Natural killer cell (primary cell): Measurements from ENCODE around the gene TTC28. TPM values are rescaled to one million over a fixed set of nuclear protein-coding genes. Genes with fewer than 3 reads are reported as not detected.

Experiments
- ATAC-seq, 3 donors: fragments of 150-1000 bp in 2 of 3; fragments of 200-7000 bp in 1 of 3; cut with Tn5 transposase; 1 replicate in 1 of 3; 2 replicates in 2 of 3; pipeline ENCODE4 v1.10.0; 2021; ENCODE audit warnings: mild to moderate bottlenecking in 2 of 3, moderate library complexity in 2 of 3
- DNase-seq, 2 donors: peaks; one replicate each; pipeline versions ENCODE4 v3.0.0 to v3.0.0-alpha.2; 2013 to 2021; ENCODE audit warnings: mixed read lengths in 1 of 2
- H3K27ac ChIP-seq: one replicate; pipeline ENCODE4 v1.5.1; 2013; ENCODE audit warnings: mild to moderate bottlenecking, low read length
- H3K27me3 ChIP-seq: one replicate; pipeline ENCODE4 v1.6.1; 2013; ENCODE audit warnings: low read length; ENCODE audit not compliant: control insufficient read depth, insufficient read depth
- H3K36me3 ChIP-seq: one replicate; pipeline ENCODE4 v1.6.1; 2013; ENCODE audit warnings: low read length; ENCODE audit not compliant: control insufficient read depth, insufficient read depth
- H3K4me1 ChIP-seq: one replicate; pipeline ENCODE4 v1.6.1; 2013; ENCODE audit warnings: low read length; ENCODE audit not compliant: control insufficient read depth, insufficient read depth
- H3K4me3 ChIP-seq: one replicate; pipeline ENCODE4 v1.5.1; 2013; ENCODE audit warnings: low read length
- H3K9me3 ChIP-seq: one replicate; pipeline ENCODE4 v1.6.1; 2013; ENCODE audit warnings: low read length; ENCODE audit not compliant: control insufficient read depth, insufficient read depth
- H3K27ac Mint-ChIP-seq, 2 donors: one replicate each; pipeline ENCODE4 v1.8.0; 2022; ENCODE audit warnings: mild to moderate bottlenecking in 2 of 2, mixed read lengths in 2 of 2, moderate library complexity in 1 of 2
- H3K27me3 Mint-ChIP-seq, 2 donors: one replicate each; pipeline ENCODE4 v1.8.0; 2022; ENCODE audit warnings: low read depth in 2 of 2, mixed read lengths in 2 of 2
- H3K36me3 Mint-ChIP-seq: one replicate; pipeline ENCODE4 v1.8.0; 2022; ENCODE audit warnings: mixed read lengths
- H3K4me1 Mint-ChIP-seq, 2 donors: one replicate each; pipeline ENCODE4 v1.8.0; 2022; ENCODE audit warnings: mixed read lengths in 2 of 2
- H3K4me3 Mint-ChIP-seq: one replicate; pipeline ENCODE4 v1.8.0; 2022; ENCODE audit warnings: mild to moderate bottlenecking, moderate library complexity, mixed read lengths
- H3K9me3 Mint-ChIP-seq, 2 donors: one replicate each; pipeline ENCODE4 v1.8.0; 2022; ENCODE audit warnings: mixed read lengths in 2 of 2
- CTCF ChIP-seq: fragments of 200-600 bp; IDR thresholded peaks from one replicate; pipeline ENCODE4 v1.8.0; 2022; ENCODE audit warnings: antibody characterized with exemption
- WGBS: methylation state at CpG from one replicate; pipeline ENCODE4 v1.1.7; 2013; ENCODE audit warnings: missing lambda C conversion rate; ENCODE audit not compliant: insufficient coverage; 5-methylcytosine and 5-hydroxymethylcytosine counted together
- intact Hi-C: fragments of 100-400 bp; cut with micrococcal nuclease; formaldehyde crosslinking; loops from one replicate; pipeline ENCODE4 v1.14.2; 2022
- total RNA-seq, 4 donors: library from RNA; stranded (reverse); fragments of 120-200 nt in 1 of 4; gene quantifications; one replicate each; pipeline versions ENCODE4 v1.2.3 to v1.2.4, GENCODE V29; 2013 to 2022

The TTC28 gene
- total RNA-seq, 3 donors from 2014 or later (not counting 1 experiment from before 2014, with no cell fraction given): 4.1 to 10.0 (median 8.6) TPM

- Mint-ChIP-seq H3K4me1 (no peaks in the 10 kb centered on the region), H3K9me3 (no peaks in the 10 kb centered on the region), H3K27ac (no peak overlapping the region), H3K27me3 (peaks cover 7 to 30% of the 10 kb centered on the region in 2 donors), H3K4me3 (no peak overlapping the region), H3K36me3 (no peaks in the 10 kb centered on the region)
- no peak for ATAC-seq
- Histone ChIP-seq H3K36me3 (no peaks in the 10 kb centered on the region), H3K4me1 (no peaks in the 10 kb centered on the region), H3K27me3 (no peaks in the 10 kb centered on the region), H3K27ac (no peak overlapping the region), H3K4me3 (no peak overlapping the region), H3K9me3 (no peaks in the 10 kb centered on the region)
- intact Hi-C loops: no loop called here
- TF ChIP-seq CTCF: no peak
- DNase-seq: no peak
- WGBS: no CpG with 5 or more reads among the region's 2 CpGs
Observed at GRCh38 chr22:28147401-28147800, 532.2 kb downstream of the TTC28 start.

DNA sequence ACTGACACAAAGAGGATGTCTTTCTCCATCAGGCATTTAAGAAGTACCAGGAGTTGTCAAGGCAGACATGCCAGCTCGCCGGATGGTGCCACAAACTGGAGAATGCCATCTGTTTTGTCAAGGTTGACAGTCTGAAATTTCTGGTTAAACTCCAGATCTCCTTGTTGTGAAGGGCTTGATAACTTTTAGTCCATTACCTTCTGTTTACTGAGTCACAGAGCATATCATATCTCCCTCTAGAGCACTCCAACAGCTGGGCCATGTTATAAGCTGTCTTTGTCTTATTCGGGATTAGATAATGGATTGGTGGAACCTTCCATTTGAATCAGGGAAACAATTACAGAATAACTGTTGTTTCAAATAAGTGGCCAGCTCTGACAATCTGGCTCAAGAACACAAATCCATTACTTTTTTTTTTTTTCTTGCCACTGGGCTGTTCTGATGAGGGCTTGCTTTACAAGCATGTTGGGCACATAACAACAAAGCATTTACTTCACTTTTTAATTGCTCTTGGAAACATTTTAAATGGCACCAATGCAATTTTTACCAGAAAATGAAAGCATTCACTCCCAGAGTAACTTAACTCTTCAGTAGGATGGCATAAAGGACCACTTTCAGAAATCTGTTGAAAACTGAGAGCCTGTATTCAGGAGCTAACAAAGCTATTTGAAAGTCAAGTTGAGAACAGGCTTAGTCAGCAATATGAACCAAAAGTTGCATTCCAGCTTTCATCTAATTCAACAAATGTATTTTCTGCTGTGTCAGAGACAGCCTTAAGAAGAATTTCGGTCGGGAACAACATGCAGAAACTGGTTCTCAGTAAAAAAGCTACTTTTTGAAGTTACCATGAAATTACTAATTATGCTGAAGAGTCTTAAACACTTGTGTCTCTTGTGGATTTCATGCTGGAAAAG, 533.0 kb downstream of the TTC28 start:
- Histone ChIP-seq H3K27ac (no peak overlapping the region), H3K4me3 (no peak overlapping the region), H3K9me3 (no peaks in the 10 kb centered on the region), H3K36me3 (no peaks in the 10 kb centered on the region), H3K27me3 (no peaks in the 10 kb centered on the region), H3K4me1 (no peaks in the 10 kb centered on the region)
- no peak overlapping the region for H3K4me3 Mint-ChIP-seq
- TF ChIP-seq CTCF: no peak
- H3K27me3 Mint-ChIP-seq: peaks cover 7 to 30% of the 10 kb centered on the region in 2 donors
- DNase-seq (no peak), ATAC-seq (no peak)
- WGBS: 94% methylated on average over 5 of the region's 5 CpGs
- intact Hi-C loops: no loop called here
- H3K27ac Mint-ChIP-seq: no peak overlapping the region
- no peaks in the 10 kb centered on the region for H3K9me3 Mint-ChIP-seq
- no peaks in the 10 kb centered on the region for H3K4me1 Mint-ChIP-seq
- H3K36me3 Mint-ChIP-seq: no peaks in the 10 kb centered on the region

DNA sequence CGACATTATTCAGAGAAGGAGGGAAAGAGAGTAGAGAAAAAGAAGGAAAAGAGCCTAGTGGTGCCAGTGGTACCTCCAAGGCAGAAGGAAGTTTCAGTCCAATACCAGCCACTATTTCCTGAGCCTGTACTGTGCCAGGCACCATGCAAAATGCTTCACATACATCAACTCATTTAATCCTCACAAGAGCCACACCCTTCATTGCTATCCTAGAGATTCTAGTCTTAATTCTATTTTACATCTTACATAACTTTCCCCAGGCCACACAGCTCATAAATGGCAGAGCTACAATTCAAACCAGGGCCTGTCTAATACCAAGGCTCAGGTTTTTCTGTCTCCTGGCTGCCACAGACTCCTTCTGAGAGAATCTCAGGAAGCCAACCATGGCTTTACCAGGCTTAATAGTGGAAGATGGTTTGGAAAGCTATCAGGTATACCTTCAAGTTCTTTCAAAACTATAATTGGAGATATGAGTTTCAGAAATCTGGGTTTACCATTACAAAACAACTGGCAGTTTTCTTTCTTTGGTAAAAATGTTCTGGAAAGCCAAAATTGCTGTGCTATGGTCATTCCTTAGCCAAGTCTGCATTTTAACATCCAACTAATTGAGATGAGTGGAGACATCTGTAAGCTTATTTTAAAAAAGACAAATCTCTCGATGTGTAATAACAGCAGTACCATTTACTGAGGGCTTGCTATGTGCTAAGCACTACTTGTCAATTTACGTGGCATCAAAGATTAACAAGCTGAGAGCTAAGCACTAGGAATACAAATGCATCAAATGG, 535.5 kb downstream of the TTC28 start:
- no peaks in the 10 kb centered on the region for H3K4me1 ChIP-seq
- H3K27me3 Mint-ChIP-seq: peaks cover 5 to 17% of the 10 kb centered on the region in 2 donors
- intact Hi-C loops: no loop called here
- no peaks in the 10 kb centered on the region for H3K9me3 ChIP-seq
- no peak for TF ChIP-seq CTCF
- H3K4me3 Mint-ChIP-seq: no peak overlapping the region
- 91% methylated on average over 3 of the region's 3 CpGs for WGBS
- no peaks in the 10 kb centered on the region for H3K4me1 Mint-ChIP-seq
- no peak overlapping the region for H3K27ac Mint-ChIP-seq
- no peaks in the 10 kb centered on the region for H3K36me3 ChIP-seq
- no peaks in the 10 kb centered on the region for H3K36me3 Mint-ChIP-seq
- H3K27ac ChIP-seq: no peak overlapping the region
- H3K4me3 ChIP-seq: no peak overlapping the region
- no peaks in the 10 kb centered on the region for H3K9me3 Mint-ChIP-seq
- DNase-seq: no peak
- ATAC-seq: no peak
- H3K27me3 ChIP-seq: no peaks in the 10 kb centered on the region
